ENCODE measurements around the gene SLC7A7.
A peak's percentile ranks its signal among the peaks of the same experiment; 100 is the strongest.
"Not testable (repeated sequence)": the region's sequence is repeated elsewhere in the genome, so short reads cannot be mapped to it uniquely, and the experiment has no call there.

The SLC7A7 gene

GRCh38 chr14:22773162-22774010 lies 41.8 kb downstream of the SLC7A7 start:
- Histone ChIP-seq H3K4me3 (ENCODE audit: low read depth, low read length) (no peak overlapping the region), H3K4me1 (ENCODE audit: control insufficient read depth, insufficient read depth, low read length) (no peaks in the 10 kb centered on the region), H3K9ac (ENCODE audit: low read depth, low read length) (no peak overlapping the region), H3K27me3 (ENCODE audit: control insufficient read depth, insufficient read depth, low read length) (no peaks in the 10 kb centered on the region), H3K9me3 (ENCODE audit: control insufficient read depth, insufficient read depth, low read length) (no peaks in the 10 kb centered on the region), H3K36me3 (ENCODE audit: control insufficient read depth, insufficient read depth, low read length) (peaks cover 29% of the 10 kb centered on the region)

- Histone ChIP-seq H3K4me3 (ENCODE audit: low read depth, low read length) (no peak overlapping the region), H3K27me3 (ENCODE audit: control insufficient read depth, insufficient read depth, low read length) (no peaks in the 10 kb centered on the region), H3K9me3 (ENCODE audit: control insufficient read depth, insufficient read depth, low read length) (no peaks in the 10 kb centered on the region), H3K9ac (ENCODE audit: low read depth, low read length) (no peak overlapping the region), H3K36me3 (ENCODE audit: control insufficient read depth, insufficient read depth, low read length) (peaks cover 31% of the 10 kb centered on the region), H3K4me1 (ENCODE audit: control insufficient read depth, insufficient read depth, low read length) (no peaks in the 10 kb centered on the region)
These were observed 42.5 kb downstream of the SLC7A7 start for GRCh38 chr14:22772725-22773124.

DNA sequence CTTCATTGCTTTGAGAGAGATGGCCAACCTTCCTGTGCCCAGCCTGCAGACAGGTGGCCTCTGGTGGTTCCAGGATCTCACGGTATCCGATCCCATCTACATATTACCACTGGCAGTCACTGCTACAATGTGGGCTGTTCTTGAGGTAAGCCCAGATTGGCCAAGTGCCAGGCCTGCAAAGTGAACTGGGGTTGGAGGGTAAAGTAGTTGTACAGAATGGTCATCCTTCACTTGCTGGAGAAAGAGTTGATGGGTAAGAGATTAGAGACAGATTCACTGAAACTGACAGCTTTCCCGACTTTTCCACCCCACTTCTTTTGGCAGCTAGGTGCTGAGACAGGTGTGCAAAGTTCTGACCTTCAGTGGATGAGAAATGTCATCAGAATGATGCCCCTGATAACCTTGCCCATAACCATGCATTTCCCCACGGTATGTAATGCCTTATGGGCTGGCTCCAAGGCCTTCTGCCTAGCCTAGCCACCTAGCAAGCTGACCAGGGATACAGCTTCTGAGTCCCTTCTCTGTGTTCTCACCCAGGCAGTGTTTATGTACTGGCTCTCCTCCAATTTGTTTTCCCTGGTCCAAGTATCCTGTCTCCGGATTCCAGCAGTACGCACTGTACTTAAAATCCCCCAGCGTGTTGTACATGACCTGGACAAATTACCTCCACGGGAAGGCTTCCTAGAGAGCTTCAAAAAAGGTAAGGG lies 44.6 kb downstream of the SLC7A7 start:
- Histone ChIP-seq H3K27me3 (ENCODE audit: control insufficient read depth, insufficient read depth, low read length) (no peaks in the 10 kb centered on the region), H3K4me3 (ENCODE audit: low read depth, low read length) (no peak overlapping the region), H3K9me3 (ENCODE audit: control insufficient read depth, insufficient read depth, low read length) (no peaks in the 10 kb centered on the region), H3K4me1 (ENCODE audit: control insufficient read depth, insufficient read depth, low read length) (no peaks in the 10 kb centered on the region), H3K36me3 (ENCODE audit: control insufficient read depth, insufficient read depth, low read length) (peaks cover 31% of the 10 kb centered on the region), H3K9ac (ENCODE audit: low read depth, low read length) (no peak overlapping the region)

DNA sequence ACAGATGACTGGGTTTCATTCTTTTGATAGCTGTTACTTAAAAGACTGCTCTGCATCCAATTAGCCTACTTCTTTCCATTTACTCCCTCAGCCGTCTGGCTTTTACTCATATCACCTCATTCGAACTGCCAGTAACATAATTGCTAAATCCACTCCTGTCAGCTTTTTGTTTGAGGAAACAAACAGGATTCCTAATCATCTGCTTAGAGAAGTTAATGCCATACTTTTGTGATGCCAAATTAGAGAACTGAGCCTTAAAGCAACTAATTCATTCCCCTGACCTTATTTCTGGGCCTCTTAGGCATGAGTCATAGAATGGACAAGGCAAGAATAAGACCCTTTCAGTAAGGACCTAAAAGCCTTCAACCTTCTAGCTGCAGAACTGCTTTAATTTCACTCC lies 45.9 kb downstream of the SLC7A7 start:
- H3K4me1 ChIP-seq (ENCODE audit: control insufficient read depth, insufficient read depth, low read length) = no peaks in the 10 kb centered on the region

DNA sequence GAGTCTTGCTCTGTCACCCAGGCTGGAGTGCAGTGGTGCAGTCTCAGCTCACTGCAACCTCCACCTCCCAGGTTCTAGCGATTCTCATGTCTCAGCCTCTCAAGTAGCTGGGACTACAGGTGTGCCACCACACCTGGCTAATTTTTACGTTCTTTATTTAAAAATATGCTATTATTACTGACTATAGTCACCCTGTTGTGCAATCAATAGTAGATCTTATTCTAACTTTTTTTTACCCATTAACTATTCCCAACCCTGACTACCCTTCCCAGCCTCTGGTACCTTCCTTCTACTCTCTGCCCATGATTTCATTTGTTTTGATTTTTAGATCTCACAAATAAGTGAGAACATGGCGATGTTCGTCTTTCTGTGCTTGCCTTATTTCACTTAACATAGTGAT lies 46.3 kb downstream of the SLC7A7 start:
- Histone ChIP-seq H3K27me3 (ENCODE audit: control insufficient read depth, insufficient read depth, low read length) (no peaks in the 10 kb centered on the region), H3K4me1 (ENCODE audit: control insufficient read depth, insufficient read depth, low read length) (no peaks in the 10 kb centered on the region), H3K4me3 (ENCODE audit: low read depth, low read length) (no peak overlapping the region), H3K9me3 (ENCODE audit: control insufficient read depth, insufficient read depth, low read length) (no peaks in the 10 kb centered on the region), H3K9ac (ENCODE audit: low read depth, low read length) (no peak overlapping the region), H3K36me3 (ENCODE audit: control insufficient read depth, insufficient read depth, low read length) (peaks cover 31% of the 10 kb centered on the region)

More for the DNA sequence above, 45.9 kb downstream of the SLC7A7 start:
- H3K36me3 ChIP-seq (ENCODE audit: control insufficient read depth, insufficient read depth, low read length) = peaks cover 31% of the 10 kb centered on the region
- H3K4me3 ChIP-seq (ENCODE audit: low read depth, low read length) = no peak overlapping the region
- no peak overlapping the region for H3K9ac ChIP-seq (ENCODE audit: low read depth, low read length)
- H3K9me3 ChIP-seq (ENCODE audit: control insufficient read depth, insufficient read depth, low read length) = no peaks in the 10 kb centered on the region
- H3K27me3 ChIP-seq (ENCODE audit: control insufficient read depth, insufficient read depth, low read length) = no peaks in the 10 kb centered on the region

DNA sequence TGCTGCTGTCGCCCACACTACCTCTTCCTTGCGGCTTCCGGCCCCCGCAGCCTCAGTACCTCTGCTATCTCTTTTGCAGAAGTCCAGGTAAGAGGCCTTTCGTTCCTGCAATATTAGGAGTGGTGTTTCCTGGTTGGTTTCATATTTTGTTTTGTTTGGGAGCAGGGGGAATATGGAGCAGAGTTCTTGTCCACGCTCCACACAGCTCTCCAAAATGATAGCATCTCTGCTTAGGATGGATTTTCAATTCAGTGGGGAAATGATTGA lies 48.0 kb downstream of the SLC7A7 start:
- peak overlapping the region; percentile 100 for H3K4me3 ChIP-seq (ENCODE audit: low read depth, low read length)
- H3K9ac ChIP-seq (ENCODE audit: low read depth, low read length) = peak overlapping the region; percentile 96
- no peaks in the 10 kb centered on the region for H3K9me3 ChIP-seq (ENCODE audit: control insufficient read depth, insufficient read depth, low read length)
- no peaks in the 10 kb centered on the region for H3K27me3 ChIP-seq (ENCODE audit: control insufficient read depth, insufficient read depth, low read length)
- peaks cover 28% of the 10 kb centered on the region for H3K36me3 ChIP-seq (ENCODE audit: control insufficient read depth, insufficient read depth, low read length)
- H3K4me1 ChIP-seq (ENCODE audit: control insufficient read depth, insufficient read depth, low read length) = no peaks in the 10 kb centered on the region

GRCh38 chr14:22766457-22767322 lies 48.5 kb downstream of the SLC7A7 start, which contains the start of gene OXA1L:
TSS of gene OXA1L (plus strand) at chr14:22766688. CDS start at chr14:22766702, 14 bp downstream.
- Histone ChIP-seq H3K9ac (ENCODE audit: low read depth, low read length) (peak within 1 kb of the TSS; percentile 96), H3K4me3 (ENCODE audit: low read depth, low read length) (peak within 1 kb of the TSS; percentile 100), H3K4me1 (ENCODE audit: control insufficient read depth, insufficient read depth, low read length) (no peaks in the 10 kb centered on the region), H3K9me3 (ENCODE audit: control insufficient read depth, insufficient read depth, low read length) (no peaks in the 10 kb centered on the region), H3K27me3 (ENCODE audit: control insufficient read depth, insufficient read depth, low read length) (no peaks in the 10 kb centered on the region), H3K36me3 (ENCODE audit: control insufficient read depth, insufficient read depth, low read length) (peaks cover 24% of the 10 kb centered on the region)

DNA sequence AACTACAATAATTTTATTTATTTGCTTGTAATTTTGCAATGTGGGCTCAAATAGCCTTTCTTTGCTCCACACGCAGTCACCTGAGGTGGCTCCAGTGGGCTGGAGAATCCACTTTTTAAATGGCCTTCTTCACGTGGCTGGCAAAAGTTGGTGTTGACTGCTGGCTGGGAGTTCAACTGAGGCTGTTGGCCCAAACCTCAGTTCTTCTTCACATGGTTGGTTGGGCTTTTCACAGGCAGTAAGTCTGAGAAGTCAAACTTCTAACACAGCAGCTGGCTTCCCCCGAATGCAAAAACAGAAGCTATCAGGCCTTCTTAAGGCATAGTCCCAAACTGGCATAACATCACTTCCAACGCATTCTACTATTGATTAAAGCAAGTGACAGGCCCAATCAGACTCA lies 50.9 kb downstream of the SLC7A7 start:
- Histone ChIP-seq H3K27me3 (ENCODE audit: control insufficient read depth, insufficient read depth, low read length) (no peaks in the 10 kb centered on the region), H3K9ac (ENCODE audit: low read depth, low read length) (no peak overlapping the region), H3K36me3 (ENCODE audit: control insufficient read depth, insufficient read depth, low read length) (peaks cover 2% of the 10 kb centered on the region)

GRCh38 chr14:22761734-22762133 lies 53.5 kb downstream of the SLC7A7 start:
- no peaks in the 10 kb centered on the region for H3K27me3 ChIP-seq (ENCODE audit: control insufficient read depth, insufficient read depth, low read length)
- no peaks in the 10 kb centered on the region for H3K36me3 ChIP-seq (ENCODE audit: control insufficient read depth, insufficient read depth, low read length)
- no peaks in the 10 kb centered on the region for H3K4me1 ChIP-seq (ENCODE audit: control insufficient read depth, insufficient read depth, low read length)
- no peaks in the 10 kb centered on the region for H3K9me3 ChIP-seq (ENCODE audit: control insufficient read depth, insufficient read depth, low read length)
- no peak overlapping the region for H3K9ac ChIP-seq (ENCODE audit: low read depth, low read length)
- H3K4me3 ChIP-seq (ENCODE audit: low read depth, low read length) = no peak overlapping the region

More for the DNA sequence above, 50.9 kb downstream of the SLC7A7 start:
- no peaks in the 10 kb centered on the region for H3K9me3 ChIP-seq (ENCODE audit: control insufficient read depth, insufficient read depth, low read length)
- no peak overlapping the region for H3K4me3 ChIP-seq (ENCODE audit: low read depth, low read length)
- no peaks in the 10 kb centered on the region for H3K4me1 ChIP-seq (ENCODE audit: control insufficient read depth, insufficient read depth, low read length)

- H3K9ac ChIP-seq (ENCODE audit: low read depth, low read length); H3K9me3 ChIP-seq (ENCODE audit: control insufficient read depth, insufficient read depth, low read length); H3K4me1 ChIP-seq (ENCODE audit: control insufficient read depth, insufficient read depth, low read length); H3K36me3 ChIP-seq (ENCODE audit: control insufficient read depth, insufficient read depth, low read length); H3K27me3 ChIP-seq (ENCODE audit: control insufficient read depth, insufficient read depth, low read length); H3K4me3 ChIP-seq (ENCODE audit: low read depth, low read length): not testable (repeated sequence)
These were observed 57.1 kb downstream of the SLC7A7 start for GRCh38 chr14:22757972-22758650.

- Histone ChIP-seq H3K4me3 (ENCODE audit: low read depth, low read length) (no peak overlapping the region), H3K4me1 (ENCODE audit: control insufficient read depth, insufficient read depth, low read length) (no peaks in the 10 kb centered on the region), H3K36me3 (ENCODE audit: control insufficient read depth, insufficient read depth, low read length) (no peaks in the 10 kb centered on the region), H3K9ac (ENCODE audit: low read depth, low read length) (no peak overlapping the region), H3K27me3 (ENCODE audit: control insufficient read depth, insufficient read depth, low read length) (no peaks in the 10 kb centered on the region), H3K9me3 (ENCODE audit: control insufficient read depth, insufficient read depth, low read length) (no peaks in the 10 kb centered on the region)
These were observed 61.6 kb downstream of the SLC7A7 start for GRCh38 chr14:22753586-22753985.

Measured in iPS-15b (cell line).